CD4-positive, CD25-positive, alpha-beta regulatory T cell (primary cell): ENCODE data around the gene ESRRA. TPM values are rescaled to one million over a fixed set of nuclear protein-coding genes. Genes with fewer than 3 reads are reported as not detected.

ENCODE experiments used
- ATAC-seq, 2 donors: fragments of 150-1000 bp; cut with Tn5 transposase; one replicate each; pipeline ENCODE4 v1.10.0; 2021; ENCODE audit warnings: low read depth in 2 of 2, moderate number of reproducible peaks in 2 of 2, moderate library complexity in 1 of 2
- DNase-seq, 3 donors: peaks; one replicate each; pipeline versions ENCODE4 v3.0.0 to v3.0.0-alpha.2; 2012 to 2022; ENCODE audit warnings: mixed read lengths in 1 of 3
- H3K27ac ChIP-seq: one replicate; pipeline ENCODE4 v1.7.0; 2013; ENCODE audit warnings: mild to moderate bottlenecking, low read length; ENCODE audit not compliant: insufficient read depth, poor library complexity, severe bottlenecking
- H3K27me3 ChIP-seq: one replicate; pipeline ENCODE4 v1.7.0; 2013; ENCODE audit warnings: low read length; ENCODE audit not compliant: control insufficient read depth, insufficient read depth
- H3K36me3 ChIP-seq: one replicate; pipeline ENCODE4 v1.7.0; 2013; ENCODE audit warnings: mild to moderate bottlenecking, low read length, moderate library complexity; ENCODE audit not compliant: control insufficient read depth, insufficient read depth
- H3K4me1 ChIP-seq: 2 replicates; pipeline ENCODE4 v1.7.0; 2013; ENCODE audit warnings: mild to moderate bottlenecking, low read length; ENCODE audit not compliant: insufficient read depth, control insufficient read depth, poor library complexity, severe bottlenecking
- H3K4me3 ChIP-seq: one replicate; pipeline ENCODE4 v1.7.0; 2013; ENCODE audit warnings: low read depth, mild to moderate bottlenecking, low read length, moderate library complexity
- H3K9me3 ChIP-seq, 2 experiments: 1 replicate in 1 of 2; 2 replicates in 1 of 2; pipeline ENCODE4 v1.7.0; 2013; ENCODE audit warnings: low read length in 2 of 2, mild to moderate bottlenecking in 1 of 2, moderate library complexity in 1 of 2; ENCODE audit not compliant: control insufficient read depth in 2 of 2
- H3K27ac Mint-ChIP-seq, 3 donors: one replicate each; pipeline ENCODE4 v1.8.0; 2020 to 2022; ENCODE audit warnings: mild to moderate bottlenecking in 3 of 3, mixed read lengths in 3 of 3, moderate library complexity in 2 of 3
- H3K27me3 Mint-ChIP-seq: one replicate; pipeline ENCODE4 v1.8.0; 2022; ENCODE audit warnings: mild to moderate bottlenecking, mixed read lengths
- H3K36me3 Mint-ChIP-seq: one replicate; pipeline ENCODE4 v1.8.0; 2020; ENCODE audit warnings: mixed read lengths
- H3K4me1 Mint-ChIP-seq, 4 donors: one replicate each; pipeline ENCODE4 v1.8.0; 2020 to 2022; ENCODE audit warnings: mixed read lengths in 4 of 4, mild to moderate bottlenecking in 1 of 4
- H3K4me3 Mint-ChIP-seq, 4 donors: one replicate each; pipeline ENCODE4 v1.8.0; 2020 to 2022; ENCODE audit warnings: mild to moderate bottlenecking in 4 of 4, mixed read lengths in 4 of 4, moderate library complexity in 3 of 4
- H3K9me3 Mint-ChIP-seq, 7 donors: one replicate each; pipeline ENCODE4 v1.8.0; 2020 to 2022; ENCODE audit warnings: mixed read lengths in 7 of 7, mild to moderate bottlenecking in 3 of 7, moderate library complexity in 2 of 7
- polyA plus RNA-seq, 4 donors: library from polyadenylated mRNA; unstranded; fragments of 300-500 nt; fragmentation: Illumina TruSeq; gene quantifications; one replicate each; pipeline ENCODE4 v1.2.3, GENCODE V29; 2021
- total RNA-seq: library from RNA; stranded (reverse); gene quantifications from one replicate; pipeline ENCODE4 v1.2.3, GENCODE V29; 2022

ESRRA gene
- total and polyA plus RNA-seq, 5 donors from 2014 or later = 6.0 to 28.6 (median 6.6) TPM

GRCh38 chr11:64276653-64277431 lies 28.5 kb upstream of the ESRRA start:
- Mint-ChIP-seq H3K9me3 (no peaks in the 10 kb centered on the region), H3K4me3 (no peak overlapping the region), H3K36me3 (peaks cover 9% of the 10 kb centered on the region), H3K27me3 (no peaks in the 10 kb centered on the region), H3K27ac (peak overlapping the region in 1 of 3 donors; percentile 49), H3K4me1 (peaks cover 0 to 8% (median 4%) of the 10 kb centered on the region in 4 donors)
- no peak for ATAC-seq
- Histone ChIP-seq H3K27ac (no peak overlapping the region), H3K4me1 (peaks cover 2% of the 10 kb centered on the region), H3K27me3 (no peaks in the 10 kb centered on the region), H3K36me3 (peaks cover 14% of the 10 kb centered on the region), H3K4me3 (no peak overlapping the region), H3K9me3 (no peaks in the 10 kb centered on the region)
- no peak for DNase-seq

DNA sequence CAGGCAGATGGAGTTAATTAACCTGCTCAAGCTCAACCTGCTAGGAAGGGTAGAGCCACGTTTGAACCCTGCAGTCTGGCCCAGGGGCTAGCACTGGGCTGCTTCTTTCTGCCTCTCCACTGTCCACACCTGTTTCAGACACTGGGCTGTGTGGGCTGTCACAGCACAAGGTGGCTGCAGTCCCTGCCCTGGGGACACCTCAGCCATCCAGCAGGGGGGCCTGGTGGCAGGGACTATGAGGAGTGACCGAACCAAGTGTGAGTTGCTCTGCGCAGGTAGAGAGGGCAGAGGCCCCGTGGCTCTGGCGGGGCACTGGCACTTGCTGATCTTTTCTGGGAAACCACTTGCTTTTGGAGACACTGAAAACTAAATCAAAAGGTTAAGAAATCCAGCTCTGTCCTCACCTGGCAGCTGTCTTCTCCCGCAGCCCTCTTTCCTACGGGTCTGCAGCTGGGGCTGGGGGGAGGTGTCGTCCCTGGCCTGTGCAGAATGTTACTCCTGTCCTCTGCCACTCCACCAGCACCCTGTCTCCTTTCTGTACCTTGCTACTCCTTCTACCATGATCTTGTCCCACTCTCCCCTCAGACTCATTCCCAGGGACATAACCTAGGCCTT lies 26.6 kb upstream of the ESRRA start:
- peaks cover 0 to 12% (median 4%) of the 10 kb centered on the region in 4 donors for H3K4me1 Mint-ChIP-seq
- Histone ChIP-seq H3K27me3 (no peaks in the 10 kb centered on the region), H3K4me1 (peaks cover 6% of the 10 kb centered on the region), H3K4me3 (no peak overlapping the region), H3K36me3 (peaks cover 14% of the 10 kb centered on the region), H3K27ac (no peak overlapping the region), H3K9me3 (no peaks in the 10 kb centered on the region)
- no peak overlapping the region for H3K27ac Mint-ChIP-seq
- peaks cover 9% of the 10 kb centered on the region for H3K36me3 Mint-ChIP-seq
- no peak for ATAC-seq
- no peaks in the 10 kb centered on the region for H3K9me3 Mint-ChIP-seq
- peak overlapping the region in 1 of 4 donors; percentile 36 for H3K4me3 Mint-ChIP-seq
- no peak for DNase-seq
- no peaks in the 10 kb centered on the region for H3K27me3 Mint-ChIP-seq

GRCh38 chr11:64281957-64282770 lies 23.2 kb upstream of the ESRRA start:
- peaks cover 7% of the 10 kb centered on the region for H3K36me3 ChIP-seq
- H3K4me3 ChIP-seq = no peak overlapping the region
- Mint-ChIP-seq H3K36me3 (peaks cover 9% of the 10 kb centered on the region), H3K9me3 (no peaks in the 10 kb centered on the region), H3K4me3 (peak overlapping the region in 2 of 4 donors; percentile 8 to 41), H3K27me3 (peaks cover 5% of the 10 kb centered on the region), H3K27ac (peak overlapping the region in 1 of 3 donors; percentile 66), H3K4me1 (peaks cover 0 to 28% (median 12%) of the 10 kb centered on the region in 4 donors)
- DNase-seq = no peak
- no peaks in the 10 kb centered on the region for H3K27me3 ChIP-seq
- peaks cover 20% of the 10 kb centered on the region for H3K4me1 ChIP-seq
- ATAC-seq = no peak
- H3K9me3 ChIP-seq = no peaks in the 10 kb centered on the region
- no peak overlapping the region for H3K27ac ChIP-seq

DNA sequence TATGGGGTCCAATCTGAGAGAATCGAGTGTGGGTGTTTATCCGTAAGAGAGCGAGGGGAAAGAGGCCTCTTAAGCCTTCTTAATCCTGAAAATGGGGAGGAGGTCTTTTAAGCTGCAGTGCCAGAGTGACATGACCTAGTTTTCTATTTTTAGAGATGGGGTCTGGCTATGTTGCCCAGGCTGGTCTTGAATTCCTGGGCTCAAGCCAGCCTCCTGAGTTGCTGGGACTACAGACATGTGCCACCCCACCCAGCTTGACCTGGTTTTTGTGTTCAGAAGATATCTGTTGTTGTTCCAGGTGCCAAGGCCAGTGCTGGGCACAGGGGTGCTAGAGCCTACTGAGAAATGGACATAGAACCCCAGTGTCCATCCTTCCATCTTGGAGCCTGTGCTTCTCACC lies 22.2 kb upstream of the ESRRA start:
- Histone ChIP-seq H3K9me3 (no peaks in the 10 kb centered on the region), H3K4me3 (no peak overlapping the region), H3K27me3 (no peaks in the 10 kb centered on the region), H3K36me3 (peaks cover 7% of the 10 kb centered on the region), H3K4me1 (peaks cover 20% of the 10 kb centered on the region), H3K27ac (peak overlapping the region; percentile 14)
- no peaks in the 10 kb centered on the region for H3K9me3 Mint-ChIP-seq
- H3K4me3 Mint-ChIP-seq = peak overlapping the region; percentile 21 to 93 (median 78)
- peaks cover 5% of the 10 kb centered on the region for H3K27me3 Mint-ChIP-seq
- H3K4me1 Mint-ChIP-seq = peaks cover 0 to 28% (median 12%) of the 10 kb centered on the region in 4 donors
- peak overlapping the region in 1 of 3 donors; percentile 71 for H3K27ac Mint-ChIP-seq
- DNase-seq (no peak), ATAC-seq (no peak)
- peaks cover 9% of the 10 kb centered on the region for H3K36me3 Mint-ChIP-seq

- Histone ChIP-seq H3K27me3 (no peaks in the 10 kb centered on the region), H3K4me1 (peaks cover 20% of the 10 kb centered on the region), H3K9me3 (no peaks in the 10 kb centered on the region), H3K4me3 (peak within 1 kb of the TSS; percentile 86), H3K27ac (peak within 1 kb of the TSS; percentile 100), H3K36me3 (no peaks in the 10 kb centered on the region)
- H3K9me3 Mint-ChIP-seq = no peaks in the 10 kb centered on the region
- ATAC-seq (peak; percentile 82), DNase-seq (peak; percentile 88 to 94 (median 90))
- H3K27ac Mint-ChIP-seq = peak within 1 kb of the TSS; percentile 74 to 96 (median 94)
- peak within 1 kb of the TSS; percentile 90 to 97 (median 92) for H3K4me3 Mint-ChIP-seq
- peaks cover 8% of the 10 kb centered on the region for H3K27me3 Mint-ChIP-seq
- H3K36me3 Mint-ChIP-seq = peaks cover 9% of the 10 kb centered on the region
- peaks cover 0 to 28% (median 12%) of the 10 kb centered on the region in 4 donors for H3K4me1 Mint-ChIP-seq
These were observed 21.0 kb upstream of the ESRRA start, which contains the start of gene BAD for GRCh38 chr11:64284048-64284961. BAD (minus strand) TSS chr11:64284665; CDS start chr11:64284368, 297 bp downstream.

DNA sequence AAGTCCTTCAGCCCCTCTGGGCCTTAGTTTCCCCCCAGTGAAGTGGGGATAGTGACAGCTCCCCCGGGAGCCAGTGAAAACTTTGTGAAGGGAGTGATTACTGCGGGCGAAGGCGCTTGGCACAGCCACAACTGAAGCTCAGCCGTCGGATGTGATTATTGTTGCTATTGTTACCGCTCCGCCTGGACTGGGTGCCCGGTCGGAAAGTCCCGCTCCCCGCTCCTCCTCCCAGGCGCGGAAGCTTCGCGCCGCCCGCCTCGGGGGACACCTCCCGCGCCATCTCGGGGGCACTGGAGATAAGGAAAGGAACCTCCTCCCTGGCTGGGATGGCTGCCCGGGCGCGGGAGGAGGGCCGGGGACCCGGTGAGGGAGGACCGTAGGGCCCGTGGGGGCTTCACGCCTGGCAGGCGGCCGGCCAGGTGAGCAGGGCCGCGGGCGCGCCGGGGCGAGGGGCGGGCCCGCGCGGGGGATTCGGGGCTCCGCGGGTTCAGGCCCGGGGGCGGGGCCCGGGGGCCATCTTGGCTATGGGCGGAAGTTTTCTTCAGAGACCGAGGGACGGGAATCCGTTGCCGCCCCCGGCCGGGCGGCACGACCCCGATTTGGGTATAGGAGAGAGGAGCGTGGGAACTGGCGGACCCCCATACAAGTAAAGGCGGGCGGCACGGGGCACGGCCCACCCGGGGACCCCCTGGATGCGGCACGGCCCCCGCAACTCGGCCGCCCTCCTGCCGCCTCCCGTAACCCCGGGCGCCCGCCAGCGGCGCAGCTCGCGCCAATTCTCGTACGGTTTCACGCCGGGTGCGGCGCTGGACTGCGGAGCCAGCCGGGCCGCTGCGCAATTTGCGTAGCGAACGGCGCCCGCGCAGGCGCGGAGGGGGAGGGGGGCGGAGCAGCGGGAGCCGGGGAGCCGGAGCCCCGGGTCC lies 20.1 kb upstream of the ESRRA start, which contains the start of gene GPR137:
Gene GPR137, plus strand, starts transcription at position 887 of the 923 bp plus-strand sequence. CDS start 677 bp downstream, outside the sequence.
- DNase-seq (peak; percentile 86 to 96 (median 90)), ATAC-seq (peak; percentile 66 to 68)
- Mint-ChIP-seq H3K36me3 (peaks cover 7% of the 10 kb centered on the region), H3K4me1 (peaks cover 0 to 28% (median 12%) of the 10 kb centered on the region in 4 donors), H3K4me3 (peak within 1 kb of the TSS; percentile 90 to 97 (median 92)), H3K27ac (peak within 1 kb of the TSS; percentile 74 to 96 (median 94)), H3K9me3 (no peaks in the 10 kb centered on the region), H3K27me3 (peaks cover 10% of the 10 kb centered on the region)
- Histone ChIP-seq H3K9me3 (no peaks in the 10 kb centered on the region), H3K4me3 (peak within 1 kb of the TSS; percentile 86), H3K27me3 (no peaks in the 10 kb centered on the region), H3K36me3 (no peaks in the 10 kb centered on the region), H3K27ac (peak within 1 kb of the TSS; percentile 100), H3K4me1 (peaks cover 20% of the 10 kb centered on the region)
